Measurements from ENCODE around the gene SAPCD2. TPM values are rescaled to one million over a fixed set of nuclear protein-coding genes. Genes with fewer than 3 reads are reported as not detected.

Gene SAPCD2
- total RNA-seq, 1 experiment from 2014 or later: 17.7 TPM

DNA sequence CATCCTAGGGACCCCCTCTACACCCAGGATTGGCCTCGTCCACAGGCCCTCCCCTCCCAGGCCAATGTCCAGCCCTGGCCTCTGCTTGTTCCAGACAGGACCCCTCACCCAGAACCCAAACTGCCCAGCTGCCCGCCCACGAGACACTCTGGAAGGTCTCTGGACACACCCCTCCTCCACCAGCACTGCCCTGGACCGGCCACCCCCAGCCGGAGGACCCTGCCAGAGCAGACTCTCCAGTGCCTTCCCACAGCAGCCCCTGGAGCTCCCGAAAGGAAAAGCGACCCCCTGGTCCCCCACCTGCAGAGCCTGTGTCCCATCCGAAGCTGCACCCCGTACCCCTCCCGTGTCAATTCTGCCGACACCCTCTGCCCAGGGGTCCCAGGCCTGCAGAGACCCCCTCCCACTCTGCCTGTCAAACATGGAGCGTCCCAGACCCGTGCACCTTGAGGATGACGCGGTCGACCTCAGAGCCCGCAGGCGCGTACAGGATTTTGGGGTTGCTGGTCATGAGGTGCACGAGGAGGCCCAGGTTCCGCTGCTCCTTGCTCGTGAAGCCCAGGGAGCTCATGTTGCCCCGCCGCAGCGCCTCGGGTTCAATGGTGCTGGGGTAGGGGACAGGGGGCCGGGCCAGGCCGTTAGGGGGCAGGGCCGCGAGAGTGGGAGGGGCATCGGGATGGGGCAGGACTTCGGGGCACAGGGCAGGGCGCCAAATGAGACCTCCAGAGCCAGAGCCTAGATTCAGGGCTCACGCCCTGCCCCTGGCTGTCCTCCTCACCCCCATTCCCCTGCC, 50.3 kb downstream of the SAPCD2 start:
- DNase-seq (ENCODE audit: low read depth): no peak

DNA sequence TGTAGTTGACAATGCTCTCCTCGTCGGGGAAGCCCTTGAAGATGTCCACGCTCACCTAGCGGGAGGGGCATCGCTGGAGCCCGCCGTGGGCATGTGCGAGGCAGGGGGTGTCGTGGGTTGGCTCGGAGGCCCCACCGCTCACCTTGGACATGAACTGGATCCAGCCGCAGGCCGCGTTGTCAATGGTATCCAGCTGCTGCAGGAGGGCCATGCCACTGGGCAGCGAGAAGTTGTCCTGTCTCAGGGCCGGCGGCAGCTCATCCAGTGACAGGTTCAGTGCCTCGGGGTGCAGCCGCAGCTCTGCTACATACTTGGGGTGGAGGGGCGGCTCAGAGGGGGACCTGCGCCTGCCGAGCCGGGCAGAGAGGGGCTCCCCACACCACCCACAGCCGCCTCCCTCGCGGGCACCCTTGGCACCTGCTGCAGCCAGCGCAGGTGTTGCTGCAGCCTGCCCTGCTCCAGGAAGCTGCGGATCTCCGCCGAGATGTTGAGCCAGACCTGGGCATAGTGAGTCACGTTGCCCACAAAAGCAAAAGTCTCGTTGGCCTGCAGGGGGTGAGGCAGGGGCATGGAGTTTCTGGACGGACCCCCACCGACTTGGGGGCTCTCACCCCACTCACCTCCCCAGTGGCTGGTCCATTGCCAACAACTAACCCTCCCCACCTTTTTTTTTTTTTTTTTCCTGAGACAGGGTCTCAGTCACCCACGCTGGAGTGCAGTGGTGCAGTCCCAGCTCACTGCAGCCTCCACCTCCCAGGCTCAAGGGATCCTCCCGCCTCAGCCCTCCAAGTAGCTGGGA, 51.4 kb downstream of the SAPCD2 start:
- DNase-seq (ENCODE audit: low read depth): no peak

- DNase-seq (ENCODE audit: low read depth): no peak
Observed at GRCh38 chr9:137017791-137018497, 52.4 kb downstream of the SAPCD2 start.

GRCh38 chr9:137017071-137017470, 53.3 kb downstream of the SAPCD2 start:
- DNase-seq (ENCODE audit: low read depth): no peak

- no peak for DNase-seq (ENCODE audit: low read depth)
Observed at GRCh38 chr9:137016436-137016835, 53.9 kb downstream of the SAPCD2 start.

GRCh38 chr9:137015976-137016375, 54.4 kb downstream of the SAPCD2 start:
- no peak for DNase-seq (ENCODE audit: low read depth)

DNA sequence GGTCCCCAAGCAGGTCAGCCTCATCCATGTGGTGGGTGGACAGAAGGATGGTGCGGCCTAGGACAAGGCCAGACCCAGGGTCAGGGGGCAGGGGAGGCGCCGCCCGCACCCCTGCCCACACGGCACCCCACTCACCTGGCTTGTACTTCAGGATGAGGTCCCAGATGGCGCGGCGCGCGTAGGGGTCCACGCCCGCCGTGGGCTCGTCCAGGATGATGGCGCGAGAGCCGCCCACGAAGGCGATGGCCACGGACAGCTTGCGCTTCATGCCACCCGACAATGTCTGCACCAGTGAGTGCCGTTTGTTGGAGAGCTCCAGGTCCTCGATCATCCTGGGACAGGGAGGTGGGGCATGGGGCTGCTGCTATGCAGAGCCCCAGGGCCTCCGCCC, 54.8 kb downstream of the SAPCD2 start:
- DNase-seq (ENCODE audit: low read depth): no peak

GRCh38 chr9:137014776-137015539, 55.4 kb downstream of the SAPCD2 start:
- DNase-seq (ENCODE audit: low read depth): no peak

DNA sequence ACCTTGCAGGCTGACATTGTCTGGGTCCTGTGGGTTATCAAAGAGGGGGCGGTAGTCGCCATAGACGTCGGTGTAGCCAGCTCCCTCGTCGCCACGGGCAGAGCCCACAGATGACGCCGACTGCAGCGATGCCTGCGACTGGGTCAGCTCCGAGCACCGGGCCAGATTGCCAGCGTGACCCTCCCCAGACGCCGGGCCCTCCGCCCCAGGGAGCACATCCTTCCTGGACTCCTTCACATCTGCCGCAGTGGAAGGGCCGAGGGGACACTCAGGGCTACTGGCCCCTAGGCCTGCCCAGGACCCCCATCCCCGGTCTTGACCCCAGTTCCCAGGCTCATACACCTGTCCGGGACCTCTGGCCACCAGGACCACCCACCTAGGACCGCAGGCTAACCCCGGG, 56.2 kb downstream of the SAPCD2 start:
- no peak for DNase-seq (ENCODE audit: low read depth)

DNA sequence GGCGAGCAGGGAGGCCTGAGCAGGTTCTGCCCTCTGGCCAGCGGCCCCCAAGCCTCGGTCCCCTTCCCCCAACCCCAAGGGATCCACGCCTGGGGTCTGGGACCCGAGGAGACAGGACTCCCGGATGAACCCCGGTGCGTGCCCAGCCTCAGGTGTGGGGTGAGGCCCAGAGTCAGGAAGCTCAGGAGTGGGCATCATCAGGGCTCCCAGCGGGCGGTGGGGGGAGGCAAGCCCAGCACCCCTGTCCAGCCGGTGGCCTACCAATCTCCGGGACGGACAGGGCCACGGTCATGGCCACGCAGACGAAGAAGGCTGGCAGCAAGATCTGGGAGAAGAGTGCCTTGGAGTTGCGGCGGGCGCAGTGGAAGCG, 56.8 kb downstream of the SAPCD2 start:
- no peak for DNase-seq (ENCODE audit: low read depth)

- DNase-seq (ENCODE audit: low read depth): no peak
Observed at GRCh38 chr9:137012694-137013570, 57.4 kb downstream of the SAPCD2 start.

Other genes with a start within 250 kb of the SAPCD2 start
- gene AJM1, start 228.1 kb downstream of the SAPCD2 start, total RNA-seq (2014; rRNA removed): 3.1 and 3.6 TPM in 2 replicates
- gene PHPT1, start 221.1 kb downstream of the SAPCD2 start, total RNA-seq (2014; rRNA removed): 109 and 122 TPM in 2 replicates
- gene MAMDC4, start 218.2 kb downstream of the SAPCD2 start, total RNA-seq (2014; rRNA removed): 3.8 and 7.2 TPM in 2 replicates
- gene EDF1, start 204.2 kb downstream of the SAPCD2 start, total RNA-seq (2014; rRNA removed): 335 and 349 TPM in 2 replicates
- gene TRAF2, start 184.0 kb downstream of the SAPCD2 start, total RNA-seq (2014; rRNA removed): 11.7 and 12.6 TPM in 2 replicates
- gene FBXW5, start 125.8 kb downstream of the SAPCD2 start, total RNA-seq (2014; rRNA removed): 205 and 264 TPM in 2 replicates
- not detected in 2 replicates for gene C8G, start 125.3 kb downstream of the SAPCD2 start, total RNA-seq (2014; rRNA removed)
- not detected in 2 replicates for gene LCN12, start 118.3 kb downstream of the SAPCD2 start, total RNA-seq (2014; rRNA removed)
- 2.0 TPM in 1 of 2 replicates, not detected in the other for gene PTGDS, start 93.1 kb downstream of the SAPCD2 start, total RNA-seq (2014; rRNA removed)
- 0.11 TPM in 1 of 2 replicates, not detected in the other for gene LCNL1, start 87.6 kb downstream of the SAPCD2 start, total RNA-seq (2014; rRNA removed)
- 53.2 and 67.3 TPM in 2 replicates for gene PAXX, start 78.1 kb downstream of the SAPCD2 start, total RNA-seq (2014; rRNA removed)
- 0.52 TPM in 1 of 2 replicates, not detected in the other for gene CLIC3, start 74.0 kb downstream of the SAPCD2 start, total RNA-seq (2014; rRNA removed)
- 13.2 and 15.5 TPM in 2 replicates for gene ABCA2, start 42.3 kb downstream of the SAPCD2 start, total RNA-seq (2014; rRNA removed)
- not detected in 2 replicates for gene FUT7, start 38.5 kb downstream of the SAPCD2 start, total RNA-seq (2014; rRNA removed)
- 5.3 and 5.5 TPM in 2 replicates for gene NPDC1, start 24.4 kb downstream of the SAPCD2 start, total RNA-seq (2014; rRNA removed)
- not detected in 2 replicates for gene ENTPD2, start 16.5 kb downstream of the SAPCD2 start, total RNA-seq (2014; rRNA removed)
- gene UAP1L1, start 7.0 kb upstream of the SAPCD2 start, total RNA-seq (2014; rRNA removed): 13.6 and 17.6 TPM in 2 replicates
- 78.4 and 92.8 TPM in 2 replicates for gene MAN1B1, start 16.4 kb upstream of the SAPCD2 start, total RNA-seq (2014; rRNA removed)
- gene DPP7, start 44.2 kb upstream of the SAPCD2 start, total RNA-seq (2014; rRNA removed): 81.8 and 91.5 TPM in 2 replicates
- gene GRIN1, start 68.6 kb upstream of the SAPCD2 start, total RNA-seq (2014; rRNA removed): 0.29 TPM in 1 of 2 replicates, not detected in the other
- gene LRRC26, start 99.5 kb upstream of the SAPCD2 start, total RNA-seq (2014; rRNA removed): not detected in 2 replicates
- gene TMEM210, start 101.5 kb upstream of the SAPCD2 start, total RNA-seq (2014; rRNA removed): 0.45 TPM in 1 of 2 replicates, not detected in the other
- gene ANAPC2, start 118.0 kb upstream of the SAPCD2 start, total RNA-seq (2014; rRNA removed): 21.9 and 24.4 TPM in 2 replicates
- 108 and 115 TPM in 2 replicates for gene SSNA1, start 118.1 kb upstream of the SAPCD2 start, total RNA-seq (2014; rRNA removed)
- gene TPRN, start 130.2 kb upstream of the SAPCD2 start, total RNA-seq (2014; rRNA removed): 6.3 and 10.7 TPM in 2 replicates
- gene TMEM203, start 135.1 kb upstream of the SAPCD2 start, total RNA-seq (2014; rRNA removed): 45.7 and 50.1 TPM in 2 replicates
- gene NDOR1, start 135.1 kb upstream of the SAPCD2 start, total RNA-seq (2014; rRNA removed): 15.4 and 16.9 TPM in 2 replicates
- 0.26 TPM in 1 of 2 replicates, not detected in the other for gene RNF208, start 151.7 kb upstream of the SAPCD2 start, total RNA-seq (2014; rRNA removed)
- gene CYSRT1, start 154.6 kb upstream of the SAPCD2 start, total RNA-seq (2014; rRNA removed): 4.1 and 4.4 TPM in 2 replicates
- gene RNF224, start 156.9 kb upstream of the SAPCD2 start, total RNA-seq (2014; rRNA removed): 0.06 and 0.23 TPM in 2 replicates
- 0.06 TPM in 1 of 2 replicates, not detected in the other for gene SLC34A3, start 160.3 kb upstream of the SAPCD2 start, total RNA-seq (2014; rRNA removed)
- gene TUBB4B, start 170.7 kb upstream of the SAPCD2 start, total RNA-seq (2014; rRNA removed): 517 and 586 TPM in 2 replicates
- not detected in 2 replicates for gene STPG3, start 180.7 kb upstream of the SAPCD2 start, total RNA-seq (2014; rRNA removed)
- gene NELFB, start 184.8 kb upstream of the SAPCD2 start, total RNA-seq (2014; rRNA removed): 60.7 and 61.8 TPM in 2 replicates
- gene TOR4A, start 207.2 kb upstream of the SAPCD2 start, total RNA-seq (2014; rRNA removed): 2.6 and 2.8 TPM in 2 replicates
- gene NRARP, start 231.7 kb upstream of the SAPCD2 start, total RNA-seq (2014; rRNA removed): 0.06 TPM in 1 of 2 replicates, not detected in the other